NCI-H526 (cell line): ENCODE data around the gene GAGE10.
"Not testable (repeated sequence)": the region's sequence is repeated elsewhere in the genome, so short reads cannot be mapped to it uniquely, and the experiment has no call there.

ENCODE experiments used
- DNase-seq, 2 experiments: peaks; one replicate each; lab custom pipeline; 2025; lab: John Stamatoyannopoulos, UW

GAGE10 gene

DNA sequence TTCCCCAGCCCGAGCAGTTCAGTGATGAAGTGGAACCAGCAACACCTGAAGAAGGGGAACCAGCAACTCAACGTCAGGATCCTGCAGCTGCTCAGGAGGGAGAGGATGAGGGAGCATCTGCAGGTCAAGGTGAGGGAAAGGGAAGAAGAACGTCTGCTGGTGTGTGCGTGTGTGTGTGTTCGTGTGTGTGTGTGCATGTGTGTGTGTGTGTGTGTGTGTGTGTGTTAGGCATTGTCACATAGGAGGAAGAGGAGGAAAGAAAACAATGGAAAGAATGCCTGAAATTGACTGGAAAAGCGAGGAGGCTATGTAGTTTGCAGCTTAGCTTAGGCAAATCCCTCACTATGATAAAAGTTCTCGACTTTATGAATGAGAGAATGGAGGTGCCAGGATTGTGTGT lies 20.3 kb downstream of the GAGE10 start:
- not testable (repeated sequence) for DNase-seq

GRCh38 chrX:49330421-49330820 lies 27.0 kb downstream of the GAGE10 start:
- DNase-seq, result not testable (repeated sequence)

- DNase-seq, result not testable (repeated sequence)
These were observed 27.8 kb downstream of the GAGE10 start, which contains the start of gene GAGE13 for GRCh38 chrX:49331282-49331681. Gene GAGE13, plus strand, starts transcription at chrX:49331582. Its CDS starts 1,156 bp downstream, at chrX:49332738.

DNA sequence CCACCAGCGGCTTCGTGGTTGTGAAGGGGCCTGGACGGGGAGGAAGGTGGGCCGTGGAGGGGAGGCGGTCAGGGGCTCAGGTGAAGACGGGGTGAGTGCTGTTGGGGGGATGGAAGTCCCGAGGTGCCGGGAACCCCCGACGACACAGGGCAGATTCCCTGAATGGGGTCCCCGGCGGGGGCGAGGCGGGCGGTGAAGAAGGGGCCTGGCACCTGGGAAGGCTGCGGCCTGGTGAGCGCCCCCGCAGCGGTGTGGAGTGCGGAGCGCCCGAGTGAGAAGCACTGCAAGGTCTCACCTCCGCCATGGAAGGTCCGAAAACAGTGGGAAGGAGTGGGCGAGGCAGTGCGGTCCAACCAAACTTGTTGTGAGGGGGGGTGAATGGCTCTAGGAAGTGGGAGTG lies 28.4 kb downstream of the GAGE10 start:
- not testable (repeated sequence) for DNase-seq

DNA sequence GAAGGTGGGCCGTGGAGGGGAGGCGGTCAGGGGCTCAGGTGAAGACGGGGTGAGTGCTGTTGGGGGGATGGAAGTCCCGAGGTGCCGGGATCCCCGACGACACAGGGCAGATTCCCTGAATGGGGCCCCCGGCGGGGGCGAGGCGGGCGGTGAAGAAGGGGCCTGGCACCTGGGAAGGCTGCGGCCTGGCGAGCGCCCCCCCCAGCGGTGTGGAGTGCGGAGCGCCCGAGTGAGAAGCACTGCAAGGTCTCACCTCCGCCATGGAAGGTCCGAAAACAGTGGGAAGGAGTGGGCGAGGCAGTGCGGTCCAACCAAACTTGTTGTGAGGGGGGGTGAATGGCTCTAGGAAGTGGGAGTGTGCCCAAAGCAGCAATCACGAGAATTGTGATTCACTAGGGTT lies 38.0 kb downstream of the GAGE10 start:
- DNase-seq, result not testable (repeated sequence)

DNA sequence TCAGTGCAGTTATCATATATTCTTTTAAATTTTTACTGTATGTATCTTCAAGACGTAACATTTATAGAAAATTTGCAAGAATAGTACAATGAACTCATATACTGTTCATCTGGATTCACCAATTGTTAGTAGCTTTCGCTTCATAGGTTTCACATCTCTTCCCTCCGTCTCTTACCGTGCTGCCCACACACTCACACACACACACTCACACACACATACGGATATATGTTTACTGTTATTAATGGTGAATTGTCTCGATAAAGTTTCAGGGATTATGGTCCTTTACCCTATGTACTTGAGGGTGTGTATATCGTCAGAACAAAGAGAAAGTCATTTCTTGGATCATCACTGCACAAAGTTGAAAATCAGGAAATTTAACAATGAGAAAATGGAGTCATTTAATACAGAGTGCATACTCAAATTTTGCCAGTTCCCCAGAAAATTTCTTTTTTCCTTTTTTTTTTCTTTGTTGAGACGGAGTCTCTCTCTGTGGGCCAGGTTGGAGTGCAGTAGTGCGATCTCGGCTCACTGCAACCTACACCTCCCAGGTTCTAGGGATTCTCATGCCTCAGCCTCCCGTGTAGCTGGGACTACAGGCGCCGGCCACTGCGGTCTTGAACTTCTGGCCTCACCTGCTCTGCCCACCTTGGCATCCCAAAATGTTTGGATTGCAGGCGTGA lies 41.2 kb downstream of the GAGE10 start:
- not testable (repeated sequence) for DNase-seq

- DNase-seq, result not testable (repeated sequence)
These were observed 42.0 kb downstream of the GAGE10 start for GRCh38 chrX:49345402-49345801.

DNA sequence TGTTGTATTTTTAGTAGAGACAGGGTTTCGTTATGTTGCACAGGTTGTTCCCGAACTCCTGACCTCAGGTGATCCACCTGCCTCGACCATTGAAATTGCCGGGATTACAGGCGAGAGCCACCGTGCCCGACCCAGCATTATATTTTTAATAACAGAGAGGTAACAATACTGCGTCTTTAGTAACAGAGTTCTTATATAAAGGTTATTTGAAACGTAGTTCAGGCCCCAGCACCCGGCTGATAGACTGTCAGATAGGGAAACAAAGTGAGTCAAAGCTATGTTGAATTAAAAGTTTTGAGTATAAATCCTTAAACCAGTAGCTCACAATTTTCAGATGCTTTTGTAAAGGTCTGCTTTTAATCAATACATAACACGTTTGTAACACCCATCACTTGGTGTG lies 42.7 kb downstream of the GAGE10 start:
- not testable (repeated sequence) for DNase-seq
